Measurements from ENCODE around the gene CDC45.
"Not testable (repeated sequence)": the region's sequence is repeated elsewhere in the genome, so short reads cannot be mapped to it uniquely, and the experiment has no call there.

The CDC45 gene

DNA sequence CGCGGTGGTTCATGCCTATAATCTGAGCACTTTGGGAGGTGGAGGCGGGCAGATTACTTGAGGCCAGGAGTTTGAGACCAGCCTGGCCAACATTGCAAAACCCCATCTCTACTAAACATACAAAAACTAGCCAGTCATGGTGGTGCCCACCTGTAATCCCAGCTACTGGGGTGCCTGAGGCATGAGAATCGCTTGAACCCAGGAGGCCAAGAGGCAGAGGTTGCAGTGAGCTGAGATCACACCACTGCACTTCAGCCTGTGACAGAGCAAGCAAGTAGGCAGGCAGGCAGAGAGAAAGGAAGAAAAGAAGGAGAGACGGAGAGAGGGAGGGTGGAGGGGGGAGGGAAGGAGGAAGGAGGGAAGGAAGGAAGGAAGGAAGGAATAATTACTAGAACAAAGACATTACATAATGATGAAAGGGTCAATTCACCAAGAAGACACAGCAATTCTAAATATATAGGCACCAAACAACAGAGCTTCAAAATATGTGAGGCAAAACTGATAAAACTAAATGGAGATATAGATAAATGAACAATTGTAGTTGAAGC, 58.3 kb downstream of the CDC45 start:
- Histone ChIP-seq H3K9me3 (ENCODE audit: control insufficient read depth in 5 of 5, low read length in 5 of 5) (no peaks in the 10 kb centered on the region), H3K4me1 (ENCODE audit: control insufficient read depth in 5 of 5, insufficient read depth in 5 of 5, low read length in 5 of 5) (no peaks in the 10 kb centered on the region), H3K27ac (ENCODE audit: low read depth, low read length) (no peak overlapping the region), H3K4me3 (ENCODE audit: low read depth in 1 of 5, low read length in 5 of 5) (no peak overlapping the region), H3K36me3 (ENCODE audit: control insufficient read depth in 5 of 5, insufficient read depth in 5 of 5, low read length in 5 of 5) (no peaks in the 10 kb centered on the region), H3K27me3 (ENCODE audit: control insufficient read depth in 5 of 5, insufficient read depth in 4 of 5, low read length in 5 of 5) (no peaks in the 10 kb centered on the region), H3K9ac (ENCODE audit: low read length in 5 of 5) (no peak overlapping the region)

DNA sequence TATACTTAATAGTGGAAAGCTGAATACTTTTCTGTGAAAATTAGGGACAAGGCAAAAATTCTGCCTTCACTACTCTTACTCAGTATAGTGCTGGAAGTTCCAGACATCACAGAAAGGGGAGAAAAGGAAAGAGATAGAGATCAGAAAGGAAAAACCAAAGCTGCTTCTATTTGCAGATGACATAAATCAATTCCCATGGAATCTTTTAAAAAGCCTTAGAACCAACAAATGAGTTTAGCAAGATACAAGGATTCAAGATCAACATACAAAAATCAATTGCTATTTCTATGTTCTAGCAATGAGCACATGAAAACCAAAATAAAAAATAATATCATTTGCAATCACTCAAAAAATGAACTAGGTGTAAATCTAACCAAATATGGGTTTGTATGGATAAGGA, 60.7 kb downstream of the CDC45 start:
- no peaks in the 10 kb centered on the region for H3K36me3 ChIP-seq (ENCODE audit: control insufficient read depth in 5 of 5, insufficient read depth in 5 of 5, low read length in 5 of 5)
- H3K4me3 ChIP-seq (ENCODE audit: low read depth in 1 of 5, low read length in 5 of 5) = no peak overlapping the region
- H3K27ac ChIP-seq (ENCODE audit: low read depth, low read length) = no peak overlapping the region
- no peak overlapping the region for H3K9ac ChIP-seq (ENCODE audit: low read length in 5 of 5)
- H3K27me3 ChIP-seq (ENCODE audit: control insufficient read depth in 5 of 5, insufficient read depth in 4 of 5, low read length in 5 of 5) = peaks cover 0 to 10% (median 8%) of the 10 kb centered on the region in 5 donors
- H3K9me3 ChIP-seq (ENCODE audit: control insufficient read depth in 5 of 5, low read length in 5 of 5) = no peaks in the 10 kb centered on the region
- peaks cover 0 to 12% (median 0%) of the 10 kb centered on the region in 5 donors for H3K4me1 ChIP-seq (ENCODE audit: control insufficient read depth in 5 of 5, insufficient read depth in 5 of 5, low read length in 5 of 5)

DNA sequence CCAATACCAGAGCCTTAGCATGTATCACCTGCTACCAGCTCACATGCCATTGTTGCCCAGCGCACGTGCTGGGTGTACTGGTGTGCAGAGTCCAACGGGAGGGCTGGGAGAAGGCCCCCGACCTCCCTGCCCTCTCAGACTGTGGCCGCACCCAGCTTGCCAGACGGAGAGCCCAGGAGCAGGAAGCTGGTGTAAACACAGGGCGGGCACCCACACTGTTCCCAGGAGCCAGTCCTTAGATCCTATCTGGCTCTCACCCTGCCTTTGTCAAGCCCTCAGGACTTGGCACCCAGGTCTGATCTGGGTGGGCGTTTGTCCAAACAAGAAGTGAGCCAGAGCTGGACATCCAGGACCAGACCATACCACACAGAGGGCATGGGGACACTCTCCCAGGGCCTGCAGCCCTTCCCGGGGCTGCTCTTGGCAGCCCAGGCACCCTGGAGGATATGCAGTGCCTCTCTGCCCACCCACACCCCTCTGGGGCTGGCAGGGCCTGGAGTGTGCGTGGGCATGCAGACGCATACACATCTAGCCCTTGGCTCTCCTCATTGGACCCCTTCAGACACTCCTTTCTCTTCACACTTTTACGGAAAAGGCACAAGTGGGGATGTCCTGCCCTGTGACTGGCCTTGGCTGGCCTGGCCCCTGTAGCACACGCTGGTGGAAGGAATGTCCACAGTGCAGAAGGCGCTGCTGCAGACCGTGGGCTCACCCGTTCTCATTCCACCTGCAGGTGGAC, 64.4 kb downstream of the CDC45 start:
- H3K27ac ChIP-seq (ENCODE audit: low read depth, low read length) = no peak overlapping the region
- H3K9ac ChIP-seq (ENCODE audit: low read length in 5 of 5) = no peak overlapping the region
- no peak overlapping the region for H3K4me3 ChIP-seq (ENCODE audit: low read depth in 1 of 5, low read length in 5 of 5)
- H3K9me3 ChIP-seq (ENCODE audit: control insufficient read depth in 5 of 5, low read length in 5 of 5) = no peaks in the 10 kb centered on the region
- peaks cover 0 to 10% (median 8%) of the 10 kb centered on the region in 5 donors for H3K27me3 ChIP-seq (ENCODE audit: control insufficient read depth in 5 of 5, insufficient read depth in 4 of 5, low read length in 5 of 5)
- no peaks in the 10 kb centered on the region for H3K36me3 ChIP-seq (ENCODE audit: control insufficient read depth in 5 of 5, insufficient read depth in 5 of 5, low read length in 5 of 5)
- peaks cover 0 to 12% (median 0%) of the 10 kb centered on the region in 5 donors for H3K4me1 ChIP-seq (ENCODE audit: control insufficient read depth in 5 of 5, insufficient read depth in 5 of 5, low read length in 5 of 5)

DNA sequence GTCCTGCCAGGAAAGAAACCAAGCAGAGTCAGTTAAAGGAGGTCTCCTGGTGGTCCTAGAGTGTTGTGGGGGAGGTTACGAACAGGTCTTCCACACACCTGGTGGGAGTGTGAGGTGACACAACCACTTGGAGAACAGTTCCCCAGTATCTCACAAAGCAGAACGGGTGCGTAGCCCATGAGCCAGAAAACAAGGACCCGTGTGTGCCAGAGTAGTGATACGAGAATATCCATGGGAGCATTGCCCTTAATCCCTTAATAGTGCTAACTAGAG, 66.2 kb downstream of the CDC45 start:
- H3K9me3 ChIP-seq (ENCODE audit: control insufficient read depth in 5 of 5, low read length in 5 of 5) = no peaks in the 10 kb centered on the region
- no peaks in the 10 kb centered on the region for H3K36me3 ChIP-seq (ENCODE audit: control insufficient read depth in 5 of 5, insufficient read depth in 5 of 5, low read length in 5 of 5)
- H3K9ac ChIP-seq (ENCODE audit: low read length in 5 of 5) = no peak overlapping the region

DNA sequence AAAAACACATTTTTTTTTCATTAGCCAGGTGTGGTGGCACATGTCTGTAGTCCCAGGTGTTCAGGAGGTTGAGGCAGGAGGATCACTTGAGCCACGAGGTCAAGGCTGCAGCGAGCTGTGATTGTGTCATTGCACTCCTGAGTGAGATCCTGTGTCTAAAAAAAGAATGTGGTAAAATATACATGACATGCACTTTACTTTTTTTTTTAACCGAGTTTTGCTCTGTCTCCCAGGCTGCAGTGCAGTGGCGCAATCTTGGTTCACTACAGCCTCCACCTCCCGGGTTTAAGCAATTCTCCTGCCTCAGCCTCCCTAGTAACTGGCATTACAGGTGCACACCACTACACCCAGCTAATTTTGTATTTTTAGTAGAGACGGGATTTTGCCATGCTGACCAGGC, 67.0 kb downstream of the CDC45 start:
- no peak overlapping the region for H3K9ac ChIP-seq (ENCODE audit: low read length in 5 of 5)
- no peak overlapping the region for H3K4me3 ChIP-seq (ENCODE audit: low read depth in 1 of 5, low read length in 5 of 5)
- no peak overlapping the region for H3K27ac ChIP-seq (ENCODE audit: low read depth, low read length)
- peaks cover 0 to 10% (median 8%) of the 10 kb centered on the region in 5 donors for H3K27me3 ChIP-seq (ENCODE audit: control insufficient read depth in 5 of 5, insufficient read depth in 4 of 5, low read length in 5 of 5)
- peaks cover 0 to 12% (median 0%) of the 10 kb centered on the region in 5 donors for H3K4me1 ChIP-seq (ENCODE audit: control insufficient read depth in 5 of 5, insufficient read depth in 5 of 5, low read length in 5 of 5)
- H3K36me3 ChIP-seq (ENCODE audit: control insufficient read depth in 5 of 5, insufficient read depth in 5 of 5, low read length in 5 of 5) = no peaks in the 10 kb centered on the region
- no peaks in the 10 kb centered on the region for H3K9me3 ChIP-seq (ENCODE audit: control insufficient read depth in 5 of 5, low read length in 5 of 5)

More for the DNA sequence above, 66.2 kb downstream of the CDC45 start:
- H3K27me3 ChIP-seq (ENCODE audit: control insufficient read depth in 5 of 5, insufficient read depth in 4 of 5, low read length in 5 of 5) = peaks cover 0 to 10% (median 8%) of the 10 kb centered on the region in 5 donors
- no peak overlapping the region for H3K27ac ChIP-seq (ENCODE audit: low read depth, low read length)
- H3K4me3 ChIP-seq (ENCODE audit: low read depth in 1 of 5, low read length in 5 of 5) = no peak overlapping the region
- H3K4me1 ChIP-seq (ENCODE audit: control insufficient read depth in 5 of 5, insufficient read depth in 5 of 5, low read length in 5 of 5) = peaks cover 0 to 12% (median 0%) of the 10 kb centered on the region in 5 donors

DNA sequence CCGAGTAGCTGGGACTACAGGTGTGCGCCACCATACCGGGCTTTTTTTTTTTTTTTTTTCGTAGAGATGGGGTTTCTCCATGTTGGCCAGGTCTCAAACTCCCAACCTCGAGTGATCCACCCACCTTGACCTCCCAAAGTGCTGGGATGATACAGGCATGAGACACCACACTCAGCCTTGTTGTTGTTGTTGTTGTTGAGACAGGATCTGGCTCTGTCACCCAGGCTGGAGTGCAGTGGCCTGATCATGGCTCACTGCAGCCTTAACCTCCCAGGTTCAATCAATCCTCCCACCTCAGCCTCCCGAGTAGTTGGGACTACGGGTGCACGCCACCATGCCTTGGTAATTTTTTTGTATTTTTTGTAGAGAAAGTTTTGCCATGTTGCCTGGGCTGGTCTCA, 67.9 kb downstream of the CDC45 start:
- H3K4me1 ChIP-seq (ENCODE audit: control insufficient read depth in 5 of 5, insufficient read depth in 5 of 5, low read length in 5 of 5) = peaks cover 0 to 12% (median 0%) of the 10 kb centered on the region in 5 donors
- no peak overlapping the region for H3K27ac ChIP-seq (ENCODE audit: low read depth, low read length)
- no peak overlapping the region for H3K4me3 ChIP-seq (ENCODE audit: low read depth in 1 of 5, low read length in 5 of 5)
- H3K27me3 ChIP-seq (ENCODE audit: control insufficient read depth in 5 of 5, insufficient read depth in 4 of 5, low read length in 5 of 5) = peaks cover 0 to 10% (median 8%) of the 10 kb centered on the region in 5 donors
- H3K9me3 ChIP-seq (ENCODE audit: control insufficient read depth in 5 of 5, low read length in 5 of 5) = no peaks in the 10 kb centered on the region
- H3K36me3 ChIP-seq (ENCODE audit: control insufficient read depth in 5 of 5, insufficient read depth in 5 of 5, low read length in 5 of 5) = no peaks in the 10 kb centered on the region
- H3K9ac ChIP-seq (ENCODE audit: low read length in 5 of 5) = no peak overlapping the region

DNA sequence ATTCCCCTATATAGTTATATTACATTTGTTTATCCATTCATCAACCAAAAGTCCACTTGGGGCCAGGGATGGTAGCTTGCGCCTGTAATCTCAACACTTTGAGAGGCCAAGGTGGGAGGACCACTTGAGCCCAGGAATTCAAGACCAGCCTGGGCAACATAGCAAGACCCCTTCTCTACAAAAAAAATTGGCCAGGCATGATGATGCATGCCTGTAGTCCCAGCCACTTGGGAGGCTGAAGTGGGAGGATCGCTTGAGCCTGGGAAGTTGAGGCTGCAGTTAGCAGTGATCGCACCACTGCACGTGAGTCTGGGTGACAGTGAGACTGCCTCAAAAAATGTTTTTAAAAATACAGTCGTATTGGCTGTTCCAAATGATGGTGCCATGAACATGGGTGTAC, 68.7 kb downstream of the CDC45 start:
- H3K4me1 ChIP-seq (ENCODE audit: control insufficient read depth in 5 of 5, insufficient read depth in 5 of 5, low read length in 5 of 5) = peaks cover 0 to 12% (median 0%) of the 10 kb centered on the region in 5 donors

DNA sequence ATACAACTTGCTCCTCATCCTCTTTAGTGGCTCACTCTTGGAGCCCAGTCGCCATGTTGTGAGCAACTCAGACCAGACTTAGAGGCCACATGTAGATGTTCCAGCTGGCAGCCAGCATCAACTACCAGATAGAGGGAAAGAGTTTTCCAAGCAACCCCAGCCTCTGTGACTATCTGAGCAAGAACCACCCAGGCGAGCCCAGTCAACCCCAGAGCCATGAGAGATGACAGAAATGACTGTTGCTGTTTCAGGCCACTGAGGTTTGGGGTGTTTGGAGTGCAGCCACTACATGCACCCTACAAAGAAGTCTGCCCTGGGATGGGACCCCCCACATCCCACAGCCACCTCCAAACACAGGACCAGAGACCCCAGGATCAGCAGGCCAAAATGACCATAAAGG, 69.2 kb downstream of the CDC45 start:
- Histone ChIP-seq H3K9me3 (ENCODE audit: control insufficient read depth in 5 of 5, low read length in 5 of 5) (peaks cover 0 to 4% (median 0%) of the 10 kb centered on the region in 5 donors), H3K9ac (ENCODE audit: low read length in 5 of 5) (no peak overlapping the region), H3K4me3 (ENCODE audit: low read depth in 1 of 5, low read length in 5 of 5) (no peak overlapping the region), H3K4me1 (ENCODE audit: control insufficient read depth in 5 of 5, insufficient read depth in 5 of 5, low read length in 5 of 5) (peaks cover 0 to 9% (median 0%) of the 10 kb centered on the region in 5 donors), H3K27ac (ENCODE audit: low read depth, low read length) (no peak overlapping the region), H3K27me3 (ENCODE audit: control insufficient read depth in 5 of 5, insufficient read depth in 4 of 5, low read length in 5 of 5) (peaks cover 0 to 9% (median 7%) of the 10 kb centered on the region in 5 donors), H3K36me3 (ENCODE audit: control insufficient read depth in 5 of 5, insufficient read depth in 5 of 5, low read length in 5 of 5) (no peaks in the 10 kb centered on the region)

More for the DNA sequence above, 68.7 kb downstream of the CDC45 start:
- not testable (repeated sequence) for H3K27me3 ChIP-seq (ENCODE audit: control insufficient read depth in 5 of 5, insufficient read depth in 4 of 5, low read length in 5 of 5); H3K36me3 ChIP-seq (ENCODE audit: control insufficient read depth in 5 of 5, insufficient read depth in 5 of 5, low read length in 5 of 5); H3K9me3 ChIP-seq (ENCODE audit: control insufficient read depth in 5 of 5, low read length in 5 of 5); H3K9ac ChIP-seq (ENCODE audit: low read length in 5 of 5); H3K4me3 ChIP-seq (ENCODE audit: low read depth in 1 of 5, low read length in 5 of 5); H3K27ac ChIP-seq (ENCODE audit: low read depth, low read length)

DNA sequence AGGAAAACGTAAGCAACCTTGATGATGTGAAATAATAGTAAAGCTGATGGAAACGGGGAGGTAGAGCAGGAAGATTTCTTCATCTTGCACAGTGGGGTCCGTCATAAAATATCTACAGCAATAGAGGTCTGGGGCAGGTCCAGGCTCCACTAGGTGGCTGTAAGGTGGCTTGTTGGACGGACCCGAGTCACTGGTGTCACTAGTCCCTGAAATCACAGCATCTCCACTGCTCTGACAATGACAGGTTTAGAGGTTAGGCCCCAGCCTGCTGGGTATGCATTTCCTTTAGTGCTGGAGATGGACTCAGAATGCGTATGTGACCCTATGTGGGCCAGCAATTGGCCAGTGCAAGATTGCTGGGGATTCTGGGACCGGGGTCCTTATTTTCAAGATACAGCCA, 69.7 kb downstream of the CDC45 start:
- Histone ChIP-seq H3K36me3 (ENCODE audit: control insufficient read depth in 5 of 5, insufficient read depth in 5 of 5, low read length in 5 of 5) (no peaks in the 10 kb centered on the region), H3K27me3 (ENCODE audit: control insufficient read depth in 5 of 5, insufficient read depth in 4 of 5, low read length in 5 of 5) (peaks cover 0 to 4% (median 3%) of the 10 kb centered on the region in 5 donors), H3K9ac (ENCODE audit: low read length in 5 of 5) (no peak overlapping the region), H3K4me1 (ENCODE audit: control insufficient read depth in 5 of 5, insufficient read depth in 5 of 5, low read length in 5 of 5) (peaks cover 0 to 4% (median 0%) of the 10 kb centered on the region in 5 donors), H3K4me3 (ENCODE audit: low read depth in 1 of 5, low read length in 5 of 5) (no peak overlapping the region), H3K9me3 (ENCODE audit: control insufficient read depth in 5 of 5, low read length in 5 of 5) (peaks cover 0 to 4% (median 0%) of the 10 kb centered on the region in 5 donors), H3K27ac (ENCODE audit: low read depth, low read length) (no peak overlapping the region)

DNA sequence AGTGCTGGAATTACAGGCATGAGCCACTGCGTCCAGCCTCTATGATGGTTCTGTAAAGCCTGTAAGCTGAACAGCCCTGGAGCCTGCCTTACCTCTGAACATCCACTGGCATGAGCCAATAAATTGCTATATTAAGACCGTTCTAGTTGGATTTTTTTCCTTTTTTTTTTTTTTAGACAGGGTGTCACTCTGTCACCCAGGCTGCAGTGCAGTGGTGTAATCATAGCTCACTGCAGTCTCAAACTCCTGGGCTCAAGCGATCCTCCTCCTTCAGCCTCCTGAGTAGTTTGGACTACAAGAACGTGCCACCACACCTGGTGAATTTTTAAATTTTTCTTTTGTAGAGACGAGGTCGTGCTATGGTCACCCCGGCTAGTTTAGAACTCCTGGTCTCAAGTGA, 70.7 kb downstream of the CDC45 start:
- peaks cover 0 to 3% (median 0%) of the 10 kb centered on the region in 5 donors for H3K4me1 ChIP-seq (ENCODE audit: control insufficient read depth in 5 of 5, insufficient read depth in 5 of 5, low read length in 5 of 5)
- H3K36me3 ChIP-seq (ENCODE audit: control insufficient read depth in 5 of 5, insufficient read depth in 5 of 5, low read length in 5 of 5) = no peaks in the 10 kb centered on the region
- H3K27me3 ChIP-seq (ENCODE audit: control insufficient read depth in 5 of 5, insufficient read depth in 4 of 5, low read length in 5 of 5) = no peaks in the 10 kb centered on the region
- no peak overlapping the region for H3K27ac ChIP-seq (ENCODE audit: low read depth, low read length)
- H3K4me3 ChIP-seq (ENCODE audit: low read depth in 1 of 5, low read length in 5 of 5) = no peak overlapping the region
- peaks cover 0 to 4% (median 0%) of the 10 kb centered on the region in 5 donors for H3K9me3 ChIP-seq (ENCODE audit: control insufficient read depth in 5 of 5, low read length in 5 of 5)
- no peak overlapping the region for H3K9ac ChIP-seq (ENCODE audit: low read length in 5 of 5)
